Activated CD8-positive, alpha-beta memory T cell treated with anti-CD3 and anti-CD28 coated beads for 36 hours (primary cell): ENCODE results near the gene ZNF585A. TPM values are rescaled to one million over a fixed set of nuclear protein-coding genes. Genes with fewer than 3 reads are reported as not detected.
"Not testable (repeated sequence)": the region's sequence is repeated elsewhere in the genome, so short reads cannot be mapped to it uniquely, and the experiment has no call there.

Source experiments
- CTCF ChIA-PET: fragments of 350-600 bp; sonication (Branson Sonifier 250); formaldehyde crosslinking; loops from one replicate; lab custom pipeline; 2021; ENCODE audit warnings: antibody characterized with exemption; lab: Charles Lee
- POLR2A ChIA-PET: fragments of 350-600 bp; sonication (Branson Sonifier 250); formaldehyde crosslinking; loops from one replicate; lab custom pipeline; 2021; ENCODE audit warnings: antibody characterized with exemption; lab: Charles Lee
- total RNA-seq, 2 experiments: library from RNA; stranded (reverse); gene quantifications; one replicate each; pipeline ENCODE4 v1.2.3, GENCODE V29; 2021

ZNF585A gene
- 1 to 10 TPM; 8.9 to 9.5 TPM for total RNA-seq

- ChIA-PET CTCF (no interaction called here), POLR2A (no interaction called here)
These were observed at the start of gene ZNF585A for GRCh38 chr19:37172368-37173366. ZNF585A (minus strand) TSS chr19:37172695; CDS start chr19:37169910, 2,785 bp downstream.

DNA sequence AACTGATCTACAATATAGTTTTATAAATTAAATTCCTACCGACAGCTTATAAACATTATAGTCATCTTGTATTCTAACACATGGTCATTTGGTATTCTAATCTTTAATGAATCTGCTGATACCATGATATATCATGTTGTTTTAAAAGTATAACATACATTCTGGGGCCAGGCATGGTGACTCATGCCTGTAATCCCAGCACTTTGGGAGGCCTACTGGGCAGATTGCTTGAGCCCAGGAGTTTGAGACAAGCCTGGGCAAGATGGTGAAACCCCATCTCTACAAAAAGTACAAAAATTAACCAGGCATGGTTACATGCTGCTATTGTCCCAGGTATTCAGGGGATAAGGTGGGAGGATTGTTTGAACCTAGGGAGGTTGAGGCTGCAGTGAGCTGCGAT, 48.6 kb upstream of the ZNF585A start:
- ChIA-PET CTCF (no interaction called here), POLR2A (interaction anchor here (0.9 kb wide), 1 partner anchor 10 kb away, joined by 8 read pairs; no protein-coding TSS in a partner anchor)

DNA sequence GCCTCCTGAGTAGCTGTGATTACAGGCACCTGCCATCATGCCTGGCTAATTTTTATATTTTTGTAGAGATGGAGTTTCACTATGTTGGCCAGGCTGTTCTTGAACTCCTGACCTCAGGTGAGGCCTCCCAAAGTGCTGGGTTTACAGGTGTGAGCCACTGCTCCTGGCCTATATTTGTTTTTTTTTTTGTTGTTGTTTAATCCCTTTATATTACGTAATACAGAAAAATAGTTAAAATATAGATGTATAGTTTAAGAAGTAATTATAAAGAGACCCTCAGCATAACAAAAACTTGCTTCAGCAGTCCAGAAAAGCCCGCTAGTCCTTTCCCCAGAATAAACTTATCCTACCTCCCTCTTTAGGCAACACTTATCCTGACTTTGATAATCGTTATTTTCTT, 47.9 kb upstream of the ZNF585A start:
- ChIA-PET CTCF (interaction anchor here (0.7 kb wide), 1 partner anchor 887 kb away, joined by 5 read pairs; no protein-coding TSS in a partner anchor), POLR2A (no interaction called here)

- ChIA-PET CTCF (no interaction called here), POLR2A (no interaction called here)
These were observed 46.1 kb upstream of the ZNF585A start for GRCh38 chr19:37218592-37218935.

DNA sequence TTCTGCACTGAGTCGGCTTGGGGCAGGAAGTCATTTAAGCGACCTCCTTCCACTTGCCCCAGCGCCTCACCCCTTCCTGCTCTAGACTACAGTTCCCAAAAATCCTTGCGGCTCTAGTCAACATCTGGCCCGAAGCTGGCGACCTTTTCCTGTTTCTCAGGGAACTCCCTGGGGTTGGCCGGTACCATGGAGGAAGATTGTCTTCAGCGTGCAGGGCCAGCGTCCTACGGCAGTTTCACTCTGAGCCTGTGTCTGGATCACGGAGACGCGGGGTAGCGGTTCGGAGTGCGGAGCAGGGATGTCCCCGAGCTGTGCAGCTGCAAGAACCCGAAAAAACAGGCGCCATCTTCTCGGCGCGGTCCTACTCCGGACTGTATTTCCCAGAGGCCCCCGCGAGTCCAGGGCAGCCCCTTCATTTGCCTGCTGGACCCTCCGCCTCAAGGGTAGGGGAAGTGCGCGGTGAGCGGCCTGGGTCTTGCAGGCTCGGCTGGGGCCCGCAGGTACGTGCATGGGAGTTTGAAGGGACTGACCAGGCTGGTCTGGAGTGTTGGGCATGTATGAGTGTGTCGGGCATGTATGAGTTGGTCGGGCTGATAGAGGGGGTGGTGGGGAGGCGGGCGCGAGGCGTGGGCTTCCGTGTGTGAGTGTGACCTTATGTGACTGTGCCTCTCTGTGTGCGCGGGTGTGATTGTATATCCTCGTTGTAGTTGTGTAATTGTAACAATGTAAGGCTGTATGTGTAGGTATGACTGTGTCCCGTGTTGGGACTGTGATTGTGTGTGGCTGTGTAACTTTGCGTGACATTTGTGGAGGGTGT, 45.5 kb upstream of the ZNF585A start, which contains the start of gene ZNF383:
Gene ZNF383, plus strand, starts transcription at position 440 of the 817 bp plus-strand sequence. CDS start 12,240 bp downstream, outside the sequence.
- CTCF ChIA-PET, result interaction anchor here (0.9 kb wide), 1 partner anchor 245 kb away, joined by 3 read pairs; no protein-coding TSS in a partner anchor

DNA sequence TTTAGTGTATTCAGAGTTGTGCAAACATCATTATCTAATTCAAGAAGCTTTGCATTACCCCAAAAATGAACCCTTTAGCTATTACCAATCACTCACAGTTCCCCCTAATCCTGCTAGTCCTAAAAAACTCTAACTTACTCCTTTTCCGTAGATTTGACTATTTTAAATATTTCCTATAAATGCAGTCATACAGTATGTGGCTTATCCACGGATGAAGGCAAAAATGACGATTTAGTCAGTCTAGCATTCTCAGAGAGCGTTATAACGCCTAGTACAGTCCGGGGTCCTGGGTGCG, 44.9 kb upstream of the ZNF585A start:
- POLR2A ChIA-PET, result interaction anchor here (1.3 kb wide), 1 partner anchor 367 kb away, joined by 4 read pairs; the partner anchor contains the start of gene ZNF345
- CTCF ChIA-PET, result interaction anchor here (0.7 to 0.9 kb wide), 2 partner anchors 41 to 244 kb away, joined by 3 read pairs; no protein-coding TSS in a partner anchor

More for the DNA sequence above, 45.5 kb upstream of the ZNF585A start, which contains the start of gene ZNF383:
- POLR2A ChIA-PET, result interaction anchor here (1.3 kb wide), 1 partner anchor 368 kb away, joined by 4 read pairs; the partner anchor contains the start of gene ZNF345

GRCh38 chr19:37197768-37198167, 25.3 kb upstream of the ZNF585A start:
- ChIA-PET CTCF (no interaction called here), POLR2A (no interaction called here)

DNA sequence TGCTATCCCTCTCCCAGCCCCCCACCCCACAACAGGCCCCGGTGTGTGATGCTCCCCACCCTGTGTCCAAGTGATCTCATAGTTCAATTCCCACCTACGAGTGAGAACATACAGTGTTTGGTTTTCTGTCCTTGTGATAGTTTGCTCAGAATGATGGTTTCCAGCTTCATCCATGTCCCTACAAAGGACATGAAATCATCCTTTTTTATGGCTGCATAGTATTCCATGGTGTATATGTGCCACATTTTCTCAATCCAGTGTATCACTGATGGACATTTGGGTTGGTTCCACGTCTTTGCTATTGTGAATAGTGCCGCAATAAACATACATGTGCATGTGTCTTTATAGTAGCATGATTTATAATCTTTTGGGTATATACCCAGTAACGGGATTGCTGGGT, 24.6 kb upstream of the ZNF585A start:
- CTCF ChIA-PET, POLR2A ChIA-PET: not testable (repeated sequence)

DNA sequence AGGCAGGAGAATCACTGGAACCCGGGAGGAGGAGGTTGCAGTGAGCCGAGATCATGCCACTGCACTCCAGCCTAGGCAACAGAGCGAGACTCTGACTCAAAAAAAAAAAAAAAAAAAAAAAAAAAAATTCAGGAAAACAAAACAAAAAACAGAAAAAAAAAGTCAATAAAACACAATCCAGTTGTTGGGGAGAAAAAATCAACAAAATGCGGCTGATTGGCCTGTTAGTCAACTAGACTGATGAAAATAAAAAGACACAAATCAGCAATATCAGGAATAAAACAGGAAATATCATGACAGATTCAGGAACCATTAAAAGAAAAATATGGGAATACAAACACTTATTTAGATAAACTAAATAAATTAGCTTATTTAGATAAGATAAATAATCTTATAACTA, 22.8 kb upstream of the ZNF585A start:
- POLR2A ChIA-PET, CTCF ChIA-PET: not testable (repeated sequence)

- POLR2A ChIA-PET, CTCF ChIA-PET: not testable (repeated sequence)
These were observed 13.6 kb upstream of the ZNF585A start for GRCh38 chr19:37186071-37186470.

GRCh38 chr19:37165635-37166034, 6.9 kb downstream of the ZNF585A start:
- POLR2A ChIA-PET, result no interaction called here
- CTCF ChIA-PET, result no interaction called here

DNA sequence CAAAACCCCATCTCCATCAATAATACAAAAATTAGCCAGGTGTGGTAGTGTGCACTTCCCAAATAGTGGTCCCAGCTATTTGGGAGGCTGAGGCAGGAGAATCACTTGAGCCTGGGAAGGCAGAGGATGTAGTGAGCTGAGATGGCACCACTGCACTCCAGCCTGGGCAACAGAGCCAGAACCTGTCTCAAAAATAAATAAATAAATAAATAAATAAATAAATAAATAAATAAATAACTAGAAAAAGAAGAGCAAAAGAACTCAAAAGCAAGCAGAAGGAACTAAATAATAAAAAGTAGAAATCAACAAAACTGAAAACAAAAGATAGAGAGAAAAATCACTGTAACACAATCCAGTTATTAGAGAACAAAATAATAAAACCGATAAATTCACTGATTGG, 12.3 kb downstream of the ZNF585A start:
- CTCF ChIA-PET, result no interaction called here
- POLR2A ChIA-PET, result no interaction called here

GRCh38 chr19:37148214-37148613, 24.3 kb downstream of the ZNF585A start:
- ChIA-PET CTCF (no interaction called here), POLR2A (no interaction called here)

GRCh38 chr19:37136111-37136510, 36.4 kb downstream of the ZNF585A start:
- ChIA-PET CTCF (no interaction called here), POLR2A (no interaction called here)

DNA sequence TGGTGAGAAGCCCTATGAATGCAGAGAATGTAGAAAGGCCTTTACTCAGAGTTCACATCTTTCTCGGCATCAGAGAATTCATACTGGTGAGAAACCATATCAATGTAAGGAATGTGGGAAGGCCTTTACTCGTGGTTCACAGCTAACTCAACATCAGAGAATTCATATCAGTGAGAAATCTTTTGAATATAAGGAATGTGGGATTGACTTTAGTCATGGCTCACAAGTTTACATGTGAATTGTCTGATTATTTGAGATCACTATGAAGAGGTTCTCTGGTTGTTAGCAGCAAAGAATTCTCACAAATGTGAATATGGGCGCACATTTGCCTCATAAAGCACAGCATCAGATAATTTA, 43.7 kb downstream of the ZNF585A start:
- ChIA-PET POLR2A (no interaction called here), CTCF (no interaction called here)

- CTCF ChIA-PET, result no interaction called here
- POLR2A ChIA-PET, result no interaction called here
These were observed 44.3 kb downstream of the ZNF585A start for GRCh38 chr19:37127999-37128820.

DNA sequence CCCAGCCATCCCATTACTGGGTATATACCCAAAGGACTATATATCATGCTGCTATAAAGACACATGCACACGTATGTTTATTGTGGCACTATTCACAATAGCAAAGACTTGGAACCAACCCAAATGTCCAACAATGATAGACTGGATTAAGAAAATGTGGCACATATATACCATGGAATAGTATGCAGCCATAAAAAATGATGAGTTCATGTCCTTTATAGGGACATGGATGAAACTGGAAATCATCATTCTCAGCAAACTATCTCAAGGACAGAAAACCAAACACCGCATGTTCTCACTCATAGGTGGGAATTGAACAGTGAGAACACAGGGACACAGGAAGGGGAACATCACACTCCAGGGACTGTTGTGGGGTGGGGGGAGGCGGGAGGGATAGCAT, 50.4 kb downstream of the ZNF585A start:
- CTCF ChIA-PET, POLR2A ChIA-PET: not testable (repeated sequence)

DNA sequence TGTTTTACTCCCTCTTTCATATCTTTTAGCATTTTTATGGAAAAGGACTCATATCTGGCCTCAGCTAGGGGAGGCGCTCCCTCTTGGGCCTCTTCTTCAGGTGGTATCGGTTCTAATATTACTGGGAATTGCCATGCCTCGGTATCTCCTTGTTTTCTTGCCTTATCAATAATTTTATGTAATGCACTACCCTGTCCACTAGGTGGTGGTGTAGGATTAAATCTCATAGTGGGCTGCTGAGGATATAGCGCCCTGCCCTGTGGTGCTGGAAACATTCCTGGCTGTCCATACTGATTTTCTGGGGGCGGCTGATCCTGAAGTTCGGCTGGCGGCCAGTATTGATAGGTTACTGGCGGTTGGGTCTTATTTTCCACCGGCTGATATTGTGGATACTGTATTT, 58.5 kb downstream of the ZNF585A start:
- ChIA-PET CTCF (no interaction called here), POLR2A (no interaction called here)

DNA sequence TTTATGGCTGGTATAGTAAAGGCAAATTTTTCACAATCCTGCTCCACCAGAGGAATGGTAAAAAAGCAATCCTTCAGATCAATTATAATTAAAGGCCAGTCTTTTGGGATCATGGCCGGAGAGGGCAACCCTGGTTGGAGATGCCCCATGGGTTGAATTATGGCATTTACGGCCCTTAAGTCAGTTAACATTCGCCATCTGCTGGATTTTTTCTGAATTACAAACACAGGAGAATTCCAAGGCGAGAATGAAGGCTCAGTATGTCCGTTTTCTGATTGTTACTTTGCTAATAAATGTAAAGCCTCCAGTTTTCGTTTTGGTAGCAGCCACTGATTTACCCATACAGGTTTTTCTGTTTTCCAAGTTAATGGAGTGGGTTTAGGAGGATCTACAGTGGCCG, 60.7 kb downstream of the ZNF585A start:
- POLR2A ChIA-PET, CTCF ChIA-PET: not testable (repeated sequence)
